GM12864 (cell line): ENCODE results near the gene LEFTY2.

ENCODE experiments used
- DNase-seq: peaks from one replicate; pipeline ENCODE4 v3.0.0-alpha.2; 2011; ENCODE audit warnings: low read depth
- H3K4me3 ChIP-seq: 2 replicates; pipeline ENCODE4 v1.5.1; 2011; ENCODE audit warnings: mild to moderate bottlenecking, low read depth, low read length, control low read depth
- TF ChIP-seq, protein P1 (sequence below): IDR thresholded peaks from 2 replicates; pipeline ENCODE4 v1.5.1; 2011; ENCODE audit warnings: low read depth, mild to moderate bottlenecking, moderate library complexity, low read length, control low read depth, inconsistent platforms; ENCODE audit errors: missing control alignments

LEFTY2 gene

DNA sequence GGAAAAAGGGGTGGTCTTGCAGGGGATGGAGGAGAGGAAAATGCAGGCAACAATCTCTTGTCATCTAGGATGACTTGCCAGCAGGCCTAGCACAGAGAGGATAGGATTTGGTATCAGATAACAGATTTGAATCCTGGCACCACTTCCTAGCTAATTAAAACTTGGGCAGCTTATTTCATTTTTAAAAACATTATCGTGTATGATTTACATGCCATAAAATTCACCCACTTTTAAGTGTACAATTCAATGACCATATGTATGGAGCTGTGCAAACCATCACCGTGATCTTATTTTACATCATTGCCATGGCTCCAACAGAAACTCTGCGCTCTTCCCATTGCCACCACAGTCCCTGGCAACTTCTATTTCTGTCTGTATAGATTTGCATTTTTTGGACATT lies 23.9 kb downstream of the LEFTY2 start:
- no peak overlapping the region for H3K4me3 ChIP-seq
- TF ChIP-seq, protein P1, sequence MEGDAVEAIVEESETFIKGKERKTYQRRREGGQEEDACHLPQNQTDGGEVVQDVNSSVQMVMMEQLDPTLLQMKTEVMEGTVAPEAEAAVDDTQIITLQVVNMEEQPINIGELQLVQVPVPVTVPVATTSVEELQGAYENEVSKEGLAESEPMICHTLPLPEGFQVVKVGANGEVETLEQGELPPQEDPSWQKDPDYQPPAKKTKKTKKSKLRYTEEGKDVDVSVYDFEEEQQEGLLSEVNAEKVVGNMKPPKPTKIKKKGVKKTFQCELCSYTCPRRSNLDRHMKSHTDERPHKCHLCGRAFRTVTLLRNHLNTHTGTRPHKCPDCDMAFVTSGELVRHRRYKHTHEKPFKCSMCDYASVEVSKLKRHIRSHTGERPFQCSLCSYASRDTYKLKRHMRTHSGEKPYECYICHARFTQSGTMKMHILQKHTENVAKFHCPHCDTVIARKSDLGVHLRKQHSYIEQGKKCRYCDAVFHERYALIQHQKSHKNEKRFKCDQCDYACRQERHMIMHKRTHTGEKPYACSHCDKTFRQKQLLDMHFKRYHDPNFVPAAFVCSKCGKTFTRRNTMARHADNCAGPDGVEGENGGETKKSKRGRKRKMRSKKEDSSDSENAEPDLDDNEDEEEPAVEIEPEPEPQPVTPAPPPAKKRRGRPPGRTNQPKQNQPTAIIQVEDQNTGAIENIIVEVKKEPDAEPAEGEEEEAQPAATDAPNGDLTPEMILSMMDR, result no peak
- DNase-seq, result no peak

DNA sequence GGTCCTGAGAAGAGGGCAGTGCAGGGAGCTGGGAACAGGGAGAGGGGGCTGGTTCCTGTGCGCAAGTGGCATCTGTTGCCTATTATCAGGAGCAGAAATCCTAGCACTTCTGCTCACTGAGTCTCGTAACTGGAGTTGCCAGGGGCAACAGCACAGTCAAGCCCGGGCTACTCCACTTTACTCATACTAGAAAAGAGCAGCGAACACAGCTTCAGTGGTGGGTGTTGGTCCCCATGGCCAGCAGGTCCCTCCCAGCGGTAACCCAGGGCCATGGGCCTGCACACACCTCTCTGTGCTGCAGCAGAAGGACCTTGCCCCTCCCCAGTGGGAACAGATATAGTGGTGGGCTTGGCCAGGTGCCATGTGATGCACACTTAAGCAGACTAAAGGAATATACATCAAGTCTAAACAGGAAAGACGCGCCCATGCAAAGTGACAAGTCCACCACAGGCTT lies 25.5 kb downstream of the LEFTY2 start:
- no peak overlapping the region for H3K4me3 ChIP-seq
- TF ChIP-seq, protein P1, result no peak
- no peak for DNase-seq

DNA sequence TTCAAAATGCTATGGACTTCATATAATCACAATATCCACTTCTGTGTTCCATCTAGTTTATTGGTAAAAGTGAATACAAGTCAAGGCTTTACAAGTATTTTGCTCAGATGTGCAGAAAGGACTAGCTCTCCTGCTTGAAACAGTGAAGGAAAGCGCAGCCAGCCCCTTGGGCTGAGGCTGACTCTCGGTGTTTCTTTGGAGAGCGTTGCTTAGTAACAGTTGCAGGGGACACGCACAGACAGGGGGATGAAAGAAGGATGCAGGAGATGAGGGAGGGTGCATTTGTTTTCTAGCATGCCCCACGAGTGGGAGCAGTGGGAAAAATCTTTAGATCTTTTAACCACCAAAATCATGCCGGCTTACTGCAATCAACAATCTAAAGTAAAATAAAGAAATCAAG lies 26.1 kb downstream of the LEFTY2 start:
- no peak overlapping the region for H3K4me3 ChIP-seq
- TF ChIP-seq, protein P1, result no peak
- DNase-seq, result no peak

DNA sequence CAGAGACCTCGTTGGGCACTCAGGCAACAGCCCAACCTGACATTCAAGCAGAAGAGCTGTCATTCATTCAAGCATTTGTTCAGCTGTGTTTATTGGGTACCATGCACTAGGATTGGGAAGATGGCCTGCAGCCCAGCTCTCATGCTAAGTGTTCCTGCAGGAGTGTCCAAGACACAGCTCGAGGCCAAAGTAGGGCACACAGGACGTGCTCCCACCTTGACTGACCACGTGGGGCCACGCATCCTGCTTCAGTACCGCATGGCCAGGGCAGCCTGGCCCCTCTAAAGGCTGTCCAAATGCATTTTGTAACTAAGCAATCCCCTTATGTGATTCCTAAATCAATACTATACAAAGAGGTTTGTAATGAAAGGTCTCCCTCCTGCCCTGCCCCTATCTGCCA lies 26.6 kb downstream of the LEFTY2 start:
- TF ChIP-seq, protein P1, result no peak
- no peak for DNase-seq
- no peak overlapping the region for H3K4me3 ChIP-seq

DNA sequence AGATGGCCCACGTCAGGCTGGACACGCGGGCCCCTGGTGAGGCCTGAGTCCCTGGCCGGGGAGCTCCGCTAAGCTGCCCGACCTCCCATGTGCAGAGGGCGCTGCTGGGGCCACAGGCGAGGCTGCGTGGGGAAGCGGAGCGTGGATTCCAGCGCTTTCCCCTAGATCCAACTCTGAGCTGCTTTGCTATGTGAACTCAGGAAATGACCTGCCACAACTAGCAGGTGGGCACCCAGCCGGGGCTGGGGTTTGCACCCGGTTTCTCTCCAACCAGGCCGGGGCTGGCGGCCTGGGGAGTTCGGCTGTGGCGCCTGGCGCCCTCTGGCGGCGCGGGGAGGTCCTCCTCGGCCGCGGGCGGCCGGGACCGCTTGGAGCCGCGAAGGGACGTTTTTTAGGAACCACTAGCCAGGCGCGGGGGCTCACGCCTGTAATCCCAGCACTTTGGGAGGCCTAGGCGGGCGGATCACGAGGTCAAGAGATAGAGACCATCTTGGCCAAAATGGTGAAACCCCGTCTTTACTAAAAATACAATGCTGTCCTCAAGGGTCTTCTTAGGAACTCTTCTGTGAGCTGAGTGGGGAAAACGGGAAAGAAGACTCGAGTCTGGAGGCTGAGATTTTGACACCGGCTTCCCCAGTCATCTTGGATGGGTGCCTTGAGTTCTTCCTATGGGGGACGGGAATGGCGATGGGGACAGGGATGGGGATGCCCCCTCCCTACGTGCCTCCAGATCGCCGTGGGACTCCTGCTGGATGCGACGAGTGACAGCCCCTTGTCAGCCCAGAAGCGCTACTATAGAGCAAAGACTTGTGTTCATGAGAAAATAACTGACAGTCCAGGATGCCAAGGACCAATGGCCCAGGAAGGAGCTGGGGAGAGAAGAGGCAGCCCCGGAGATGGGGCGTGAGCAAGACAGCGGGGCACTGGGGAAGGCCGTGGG lies 29.6 kb downstream of the LEFTY2 start:
- DNase-seq, result no peak
- TF ChIP-seq, protein P1, result peak; percentile 86
- no peak overlapping the region for H3K4me3 ChIP-seq

DNA sequence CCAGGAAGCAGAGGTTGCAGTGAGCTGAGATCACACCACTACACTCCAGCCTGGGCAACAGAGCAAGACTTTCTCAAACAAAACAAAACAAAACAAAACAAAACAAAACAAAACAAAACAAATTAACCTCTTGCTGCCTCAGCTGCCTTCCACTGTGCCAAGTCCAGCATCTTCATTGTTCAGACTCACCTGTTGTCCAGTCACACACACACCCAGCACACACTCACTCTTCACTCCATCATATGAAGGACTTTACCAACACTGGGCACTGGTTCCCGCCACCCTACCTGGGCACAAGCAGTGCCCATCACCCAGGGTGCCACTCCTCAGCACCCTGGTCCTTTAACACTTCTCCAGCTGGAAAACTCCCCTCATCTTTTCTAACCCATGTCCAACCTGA lies 31.5 kb downstream of the LEFTY2 start:
- H3K4me3 ChIP-seq, result no peak overlapping the region
- TF ChIP-seq, protein P1, result no peak
- DNase-seq, result no peak
